GM10847 (cell line): ENCODE results near the gene WDR5.

Source experiments
- POLR2A ChIP-seq: IDR thresholded peaks from 2 replicates; pipeline ENCODE4 v1.6.1; 2011; ENCODE audit not compliant: insufficient read length; ENCODE audit errors: extremely low read depth

The WDR5 gene

GRCh38 chr9:134128727-134129679 lies 6.9 kb upstream of the WDR5 start:
- no peak for TF ChIP-seq POLR2A

- TF ChIP-seq POLR2A: no peak
Observed at GRCh38 chr9:134130503-134131375, 5.1 kb upstream of the WDR5 start.

GRCh38 chr9:134131471-134132207 lies 4.2 kb upstream of the WDR5 start:
- TF ChIP-seq POLR2A: no peak

- TF ChIP-seq POLR2A: no peak
Observed at GRCh38 chr9:134132208-134132870, 3.5 kb upstream of the WDR5 start.

GRCh38 chr9:134134949-134135342 lies 936 bp upstream of the WDR5 start:
- no peak for TF ChIP-seq POLR2A

GRCh38 chr9:134136118-134136995 lies 475 bp downstream of the WDR5 start:
- TF ChIP-seq POLR2A: peak; percentile 46

- no peak for TF ChIP-seq POLR2A
Observed at GRCh38 chr9:134136996-134137299, 1.1 kb downstream of the WDR5 start.

- TF ChIP-seq POLR2A: no peak
Observed at GRCh38 chr9:134138292-134138691, 2.4 kb downstream of the WDR5 start.

GRCh38 chr9:134139081-134139480 lies 3.2 kb downstream of the WDR5 start:
- no peak for TF ChIP-seq POLR2A

- no peak for TF ChIP-seq POLR2A
Observed at GRCh38 chr9:134141906-134142305, 6.0 kb downstream of the WDR5 start.

- TF ChIP-seq POLR2A: no peak
Observed at GRCh38 chr9:134144801-134145200, 8.9 kb downstream of the WDR5 start.

- no peak for TF ChIP-seq POLR2A
Observed at GRCh38 chr9:134145262-134145661, 9.4 kb downstream of the WDR5 start.

- no peak for TF ChIP-seq POLR2A
Observed at GRCh38 chr9:134146774-134147493, 11.1 kb downstream of the WDR5 start.
